Measurements from ENCODE around the gene ANKRD1. TPM values are rescaled to one million over a fixed set of nuclear protein-coding genes. Genes with fewer than 3 reads are reported as not detected.

ANKRD1 gene
- total RNA-seq, 1 experiment from 2014 or later, result 0.11 TPM

- Histone ChIP-seq H3K18ac (ENCODE audit: insufficient read length, low read depth, low read length) (no peak overlapping the region), H3K9ac (ENCODE audit: extremely low read depth, insufficient read length, low read length) (no peak overlapping the region), H4K8ac (replicated peaks; ENCODE audit: insufficient read length, low read depth, low read length) (no peak overlapping the region), H2BK20ac (ENCODE audit: low read depth, low read length, poor library complexity, severe bottlenecking) (no peak overlapping the region), H4K91ac (ENCODE audit: insufficient read length, low read depth, low read length) (no peak overlapping the region), H3K14ac (ENCODE audit: insufficient read depth, low read length) (no peak overlapping the region; the same call in 1 of the 2 replicates), H4K5ac (ENCODE audit: insufficient read length, low read depth, low read length) (no peak overlapping the region), H3K27ac (ENCODE audit: insufficient read length, low read depth, low read length) (no peak overlapping the region), H3K56ac (ENCODE audit: insufficient read length, low read depth, low read length) (no peak overlapping the region), H2BK12ac (ENCODE audit: insufficient read length, low read depth, low read length) (no peak overlapping the region), H3K4me1 (ENCODE audit: insufficient read depth, low read length) (peaks cover 4% of the 10 kb centered on the region; the same call in 1 of the 2 replicates), H3K23ac (ENCODE audit: insufficient read length, low read depth, low read length) (no peak overlapping the region), H3T11ph (ENCODE audit: low read length) (no peak overlapping the region), H3K4ac (ENCODE audit: low read depth, low read length) (no peak overlapping the region; the same call in 1 of the 2 replicates), H3K9me3 (ENCODE audit: control insufficient read depth, low read depth, low read length) (no peaks in the 10 kb centered on the region), H2AK5ac (ENCODE audit: insufficient read length, low read length) (peak overlapping the region; percentile 9), H3K79me1 (ENCODE audit: insufficient read depth, low read depth, low read length, poor library complexity, severe bottlenecking) (no peaks in the 10 kb centered on the region), H4K20me1 (ENCODE audit: control insufficient read depth, insufficient read depth, insufficient read length) (no peaks in the 10 kb centered on the region), H2BK5ac (ENCODE audit: insufficient read length, low read length) (no peak overlapping the region), H3K27me3 (ENCODE audit: insufficient read depth, low read length) (peaks cover 49% of the 10 kb centered on the region), H3K4me2 (ENCODE audit: insufficient read depth, insufficient read length, low read length) (peak overlapping the region; percentile 13), H3K79me2 (ENCODE audit: insufficient read depth, low read length) (no peaks in the 10 kb centered on the region), H3K23me2 (ENCODE audit: insufficient read length, low read depth, low read length, poor library complexity, severe bottlenecking) (no peaks in the 10 kb centered on the region), H2AFZ (ENCODE audit: low read length) (no peak overlapping the region), H2BK15ac (ENCODE audit: low read depth, low read length) (no peak overlapping the region), H2BK120ac (ENCODE audit: low read depth, low read length, poor library complexity, severe bottlenecking) (no peak overlapping the region)
- DNase-seq, result peak; percentile 79
- Mint-ChIP-seq H3K9me3 (peaks cover 3 to 10% of the 10 kb centered on the region in 2 experiments; a peak in 2 of 5 replicates), H3K27ac (peak overlapping the region; percentile 35 to 94 (median 94); a peak in 5 of 7 replicates), H3K36me3 (ENCODE audit: insufficient read depth in 1 of 3, low read depth in 3 of 3) (no peaks in the 10 kb centered on the region), H3K4me1 (peaks cover 43 to 57% of the 10 kb centered on the region in 2 experiments), H3K27me3 (ENCODE audit: low read depth) (peaks cover 100% of the 10 kb centered on the region), H3K4me3 (peak overlapping the region; percentile 21 to 69; a peak in 3 of 5 replicates)
- TF ChIP-seq, protein P1, sequence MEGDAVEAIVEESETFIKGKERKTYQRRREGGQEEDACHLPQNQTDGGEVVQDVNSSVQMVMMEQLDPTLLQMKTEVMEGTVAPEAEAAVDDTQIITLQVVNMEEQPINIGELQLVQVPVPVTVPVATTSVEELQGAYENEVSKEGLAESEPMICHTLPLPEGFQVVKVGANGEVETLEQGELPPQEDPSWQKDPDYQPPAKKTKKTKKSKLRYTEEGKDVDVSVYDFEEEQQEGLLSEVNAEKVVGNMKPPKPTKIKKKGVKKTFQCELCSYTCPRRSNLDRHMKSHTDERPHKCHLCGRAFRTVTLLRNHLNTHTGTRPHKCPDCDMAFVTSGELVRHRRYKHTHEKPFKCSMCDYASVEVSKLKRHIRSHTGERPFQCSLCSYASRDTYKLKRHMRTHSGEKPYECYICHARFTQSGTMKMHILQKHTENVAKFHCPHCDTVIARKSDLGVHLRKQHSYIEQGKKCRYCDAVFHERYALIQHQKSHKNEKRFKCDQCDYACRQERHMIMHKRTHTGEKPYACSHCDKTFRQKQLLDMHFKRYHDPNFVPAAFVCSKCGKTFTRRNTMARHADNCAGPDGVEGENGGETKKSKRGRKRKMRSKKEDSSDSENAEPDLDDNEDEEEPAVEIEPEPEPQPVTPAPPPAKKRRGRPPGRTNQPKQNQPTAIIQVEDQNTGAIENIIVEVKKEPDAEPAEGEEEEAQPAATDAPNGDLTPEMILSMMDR (conservative IDR thresholded peaks at IDR 0.05), result no peak
- no CpG with 5 or more reads among the region's 6 CpGs for WGBS (ENCODE audit: extremely low coverage, insufficient read length, low lambda C conversion rate)
Observed at GRCh38 chr10:90930971-90931871, 10.3 kb upstream of the ANKRD1 start.
